Retina (tissue), 1 donor: ENCODE data around the gene TSKU.
"Not testable (repeated sequence)": the region's sequence is repeated elsewhere in the genome, so short reads cannot be mapped to it uniquely, and the experiment has no call there.

Source experiments
- DNase-seq: peaks from one replicate; pipeline ENCODE4 v3.0.0-alpha.2; 2016

The TSKU gene

GRCh38 chr11:76791002-76791770, 8.0 kb downstream of the TSKU start:
- DNase-seq, result not testable (repeated sequence)

GRCh38 chr11:76791861-76792260, 8.7 kb downstream of the TSKU start:
- no peak for DNase-seq

DNA sequence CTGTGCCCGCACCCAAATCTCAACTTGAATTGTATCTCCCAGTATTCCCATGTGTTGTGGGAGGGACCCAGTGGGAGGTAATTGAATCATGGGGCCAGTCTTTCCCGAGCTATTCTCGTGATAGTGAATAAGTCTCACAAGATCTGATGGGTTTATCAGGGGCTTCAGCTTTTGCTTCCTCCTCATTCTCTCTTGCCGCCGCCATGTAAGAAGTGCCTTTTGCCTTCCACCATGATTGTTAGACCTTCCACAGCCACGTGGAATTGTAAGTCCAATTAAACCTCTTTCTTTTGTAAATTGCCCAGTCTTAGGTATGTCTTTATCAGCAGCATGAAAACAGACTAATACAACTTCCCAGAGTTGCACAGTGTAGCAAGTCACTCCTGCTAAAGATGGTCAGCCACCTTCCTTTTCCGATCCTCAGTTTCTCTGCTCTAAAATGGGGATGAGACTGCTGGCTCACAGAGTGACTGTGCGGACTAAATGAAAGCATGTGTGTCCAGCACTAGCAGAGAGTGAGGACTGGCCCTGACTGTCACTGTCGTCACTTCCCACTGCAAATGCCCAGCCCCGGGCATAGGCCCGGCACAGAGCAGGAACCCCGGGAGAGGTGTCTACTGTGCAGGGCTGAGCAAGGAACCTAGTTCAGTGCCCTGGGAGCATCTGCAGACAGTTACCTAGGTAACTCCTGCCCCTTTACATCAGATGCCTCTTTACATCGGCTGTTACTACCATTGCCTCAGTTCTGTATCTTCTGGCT, 9.5 kb downstream of the TSKU start:
- DNase-seq, result no peak

DNA sequence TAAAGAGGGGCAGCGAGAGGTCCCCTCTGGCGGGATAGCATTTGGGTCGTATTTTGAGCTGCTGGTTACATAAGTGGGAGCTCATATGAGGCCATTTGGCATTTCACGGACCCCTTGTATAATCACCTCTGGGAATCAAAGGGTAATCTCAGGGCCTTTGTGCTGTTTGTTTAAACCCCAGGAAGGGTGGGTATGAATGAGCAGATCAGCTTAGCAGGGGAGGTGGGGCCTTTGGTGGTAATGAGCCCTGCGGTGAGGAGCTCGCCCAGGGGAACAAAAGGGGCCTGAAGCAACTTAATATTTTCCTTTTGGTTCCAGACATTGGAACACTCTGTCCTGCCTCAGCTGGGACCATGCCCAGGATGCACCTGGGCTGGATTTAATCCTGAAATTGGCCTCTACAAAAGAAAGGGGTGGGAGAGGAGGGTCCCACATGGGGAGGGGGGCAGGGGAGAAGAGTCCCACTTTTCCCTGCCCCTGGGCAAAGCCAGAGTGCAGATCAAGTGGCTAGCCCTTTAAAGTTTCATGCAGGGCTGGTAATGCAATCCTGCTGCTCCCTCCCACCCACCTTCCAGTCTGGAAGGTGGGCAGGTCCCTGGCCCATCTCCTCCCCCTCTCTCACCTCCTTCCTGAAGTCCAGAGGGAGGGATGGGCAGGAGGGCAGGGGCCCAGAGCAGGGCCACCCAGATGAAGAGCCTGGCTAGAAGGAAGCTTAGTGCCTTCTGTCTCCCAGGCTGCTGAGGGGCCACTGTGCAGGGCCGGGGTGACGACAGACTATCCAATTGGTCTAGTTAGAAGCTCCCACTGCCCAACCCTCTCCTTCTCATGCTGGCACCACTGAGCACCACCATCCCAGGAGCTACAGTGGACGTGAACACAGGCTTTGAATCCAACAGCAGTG, 10.5 kb downstream of the TSKU start:
- peak; percentile 39 for DNase-seq

DNA sequence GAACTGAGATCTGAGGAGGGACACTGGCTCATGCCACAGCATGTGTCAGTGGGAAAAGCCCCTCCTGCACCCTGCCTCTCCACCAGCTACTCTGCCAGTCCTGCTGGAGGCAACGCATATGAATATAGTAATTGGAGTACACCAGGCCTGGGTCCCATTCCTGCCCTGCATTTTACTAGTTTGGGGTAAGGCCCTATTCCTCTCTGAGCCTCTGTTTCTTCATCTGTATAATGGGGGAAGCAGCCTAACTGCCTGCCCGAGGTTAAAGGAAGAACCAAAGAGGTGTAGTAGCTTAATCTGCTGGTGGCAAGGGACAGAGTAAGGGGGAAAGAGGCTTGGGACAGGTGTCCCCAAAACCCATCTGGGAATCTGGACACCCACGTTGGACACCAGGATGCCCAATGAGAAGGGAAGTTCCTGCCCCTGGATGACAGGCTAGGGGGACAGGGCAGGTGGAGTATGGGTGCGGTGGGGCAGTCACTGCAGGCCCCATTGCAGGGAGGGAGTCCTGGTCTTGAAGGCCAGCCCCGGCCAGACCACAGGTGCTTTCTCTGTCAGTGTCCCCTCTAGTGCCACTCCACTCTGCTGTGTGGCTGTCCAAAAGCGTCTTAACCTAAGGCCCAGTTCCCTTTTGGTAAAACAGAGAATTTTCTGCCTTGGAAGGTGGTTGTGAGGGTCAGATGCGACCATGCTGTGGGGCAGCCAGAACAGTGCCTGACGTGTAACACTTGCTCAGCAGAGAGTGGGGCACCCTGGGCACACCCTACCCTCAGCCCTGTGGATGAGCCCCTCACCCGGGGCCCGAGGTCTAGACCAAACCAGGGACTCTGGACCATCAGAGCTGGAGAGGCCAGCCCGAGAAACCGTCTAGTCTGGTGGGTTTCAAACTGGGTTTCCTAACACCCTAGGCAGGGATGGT, 11.5 kb downstream of the TSKU start:
- no peak for DNase-seq

DNA sequence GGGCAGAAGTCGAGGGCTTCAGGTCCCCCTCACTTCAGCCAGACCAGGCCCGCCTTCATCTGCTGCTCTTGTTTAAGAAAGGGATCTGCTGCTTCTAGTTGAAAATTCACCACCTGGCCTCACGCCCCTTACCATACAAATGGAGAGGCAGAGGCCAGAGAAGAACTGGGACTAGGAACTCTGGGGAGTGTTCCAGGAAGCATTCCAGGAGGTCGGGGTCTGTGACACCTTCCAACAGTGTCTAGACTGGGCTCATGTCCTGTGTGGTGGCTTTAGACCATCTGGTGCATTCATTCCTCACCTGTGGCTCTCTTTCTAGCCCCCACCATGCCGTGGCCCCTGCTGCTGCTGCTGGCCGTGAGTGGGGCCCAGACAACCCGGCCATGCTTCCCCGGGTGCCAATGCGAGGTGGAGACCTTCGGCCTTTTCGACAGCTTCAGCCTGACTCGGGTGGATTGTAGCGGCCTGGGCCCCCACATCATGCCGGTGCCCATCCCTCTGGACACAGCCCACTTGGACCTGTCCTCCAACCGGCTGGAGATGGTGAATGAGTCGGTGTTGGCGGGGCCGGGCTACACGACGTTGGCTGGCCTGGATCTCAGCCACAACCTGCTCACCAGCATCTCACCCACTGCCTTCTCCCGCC, 12.3 kb downstream of the TSKU start:
- no peak for DNase-seq

DNA sequence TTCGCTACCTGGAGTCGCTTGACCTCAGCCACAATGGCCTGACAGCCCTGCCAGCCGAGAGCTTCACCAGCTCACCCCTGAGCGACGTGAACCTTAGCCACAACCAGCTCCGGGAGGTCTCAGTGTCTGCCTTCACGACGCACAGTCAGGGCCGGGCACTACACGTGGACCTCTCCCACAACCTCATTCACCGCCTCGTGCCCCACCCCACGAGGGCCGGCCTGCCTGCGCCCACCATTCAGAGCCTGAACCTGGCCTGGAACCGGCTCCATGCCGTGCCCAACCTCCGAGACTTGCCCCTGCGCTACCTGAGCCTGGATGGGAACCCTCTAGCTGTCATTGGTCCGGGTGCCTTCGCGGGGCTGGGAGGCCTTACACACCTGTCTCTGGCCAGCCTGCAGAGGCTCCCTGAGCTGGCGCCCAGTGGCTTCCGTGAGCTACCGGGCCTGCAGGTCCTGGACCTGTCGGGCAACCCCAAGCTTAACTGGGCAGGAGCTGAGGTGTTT, 12.8 kb downstream of the TSKU start:
- DNase-seq, result no peak

- no peak for DNase-seq
Measured at GRCh38 chr11:76796511-76797198, 13.5 kb downstream of the TSKU start.

- no peak for DNase-seq
Measured at GRCh38 chr11:76797341-76798201, 14.4 kb downstream of the TSKU start.

GRCh38 chr11:76798202-76798581, 15.0 kb downstream of the TSKU start:
- no peak for DNase-seq

- no peak for DNase-seq
Measured at GRCh38 chr11:76798671-76799065, 15.5 kb downstream of the TSKU start.

GRCh38 chr11:76799066-76799804, 16.1 kb downstream of the TSKU start:
- peak; percentile 91 for DNase-seq

GRCh38 chr11:76800466-76801200, 17.5 kb downstream of the TSKU start:
- no peak for DNase-seq

DNA sequence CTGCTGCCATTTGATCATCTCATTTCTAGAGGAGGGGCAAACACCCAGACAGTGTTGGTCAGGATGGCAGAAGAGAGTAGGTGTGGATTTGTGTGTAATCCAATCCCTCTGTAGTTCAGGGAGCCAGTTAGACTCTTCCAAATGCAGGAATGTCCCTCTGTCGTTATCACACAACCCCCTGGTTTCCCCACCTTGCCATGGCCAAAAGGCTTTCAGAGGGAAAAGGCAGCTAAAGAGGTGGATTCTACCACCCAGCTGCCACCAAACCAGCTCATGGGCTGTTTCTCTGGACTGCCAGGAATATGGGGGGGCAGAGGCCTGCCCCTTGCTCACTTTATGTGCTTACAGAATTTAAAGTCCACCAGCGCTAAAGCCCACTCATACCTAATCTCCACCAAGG, 18.1 kb downstream of the TSKU start:
- no peak for DNase-seq

DNA sequence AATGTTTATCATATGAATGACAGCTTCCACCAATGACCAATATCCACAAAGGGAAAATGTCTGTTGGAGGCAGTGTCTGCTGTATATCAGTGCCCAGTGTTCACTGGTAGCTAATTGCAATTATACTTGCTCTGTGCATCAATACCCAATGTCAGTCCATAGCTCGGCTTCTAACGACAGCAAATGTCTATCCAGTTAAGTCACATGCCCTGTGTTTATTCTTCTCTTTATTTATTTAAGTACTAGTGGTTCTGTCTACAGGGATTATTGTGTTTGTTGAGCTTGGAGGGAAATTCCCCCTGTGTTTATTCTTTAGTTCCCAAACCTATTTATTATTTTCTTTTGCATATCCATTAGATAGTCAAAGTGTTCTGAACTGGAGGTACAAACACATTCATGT, 18.6 kb downstream of the TSKU start:
- no peak for DNase-seq

DNA sequence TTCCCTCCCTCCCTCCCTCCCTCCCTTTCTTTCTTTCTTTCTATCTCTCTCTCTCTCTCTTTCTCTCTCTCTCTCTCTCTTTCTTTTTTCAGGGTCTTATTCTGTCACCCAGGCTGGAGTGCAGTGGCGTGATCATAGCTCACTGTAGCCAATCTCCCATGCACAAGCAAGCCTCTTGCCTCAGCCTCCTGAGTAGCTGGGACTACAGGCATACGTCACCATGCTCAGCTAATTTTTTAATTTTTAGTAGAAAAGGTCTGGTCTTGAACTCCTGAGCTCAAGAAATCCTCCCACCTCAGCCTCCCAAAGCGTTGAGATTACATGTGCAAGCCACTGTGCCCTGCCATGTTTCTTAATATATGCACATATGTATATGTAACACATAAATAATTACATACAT, 19.0 kb downstream of the TSKU start:
- DNase-seq, result no peak

- no peak for DNase-seq
Measured at GRCh38 chr11:76802621-76803020, 19.5 kb downstream of the TSKU start.

GRCh38 chr11:76803023-76803422, 19.9 kb downstream of the TSKU start:
- DNase-seq, result no peak
